Uterus (tissue), 4 donors: Measurements from ENCODE around the gene SGPL1. TPM values are rescaled to one million over a fixed set of nuclear protein-coding genes. Genes with fewer than 3 reads are reported as not detected.
"Not testable (repeated sequence)": the region's sequence is repeated elsewhere in the genome, so short reads cannot be mapped to it uniquely, and the experiment has no call there.

Source experiments
- DNase-seq, 2 donors: peaks; one replicate each; pipeline ENCODE4 v3.0.0-alpha.2; 2019 to 2020
- H3K27ac ChIP-seq, 2 donors: fragments of 200-600 bp; sonication (generic); 1 replicate in 1 of 2; 2 replicates in 1 of 2; pipeline ENCODE4 v1.5.1; 2016 to 2018
- H3K27me3 ChIP-seq, 2 donors: fragments of 200-600 bp; sonication (generic); one replicate each; pipeline ENCODE4 v1.5.1; 2018 to 2019; ENCODE audit warnings: control low read depth in 1 of 2
- H3K36me3 ChIP-seq, 2 donors: fragments of 200-600 bp; sonication (generic); one replicate each; pipeline ENCODE4 v1.5.1; 2019; ENCODE audit warnings: control low read depth in 1 of 2
- H3K4me1 ChIP-seq, 2 donors: fragments of 200-600 bp; sonication (generic); one replicate each; pipeline ENCODE4 v1.5.1; 2018 to 2019; ENCODE audit warnings: control low read depth in 1 of 2
- H3K4me3 ChIP-seq, 2 donors: fragments of 200-600 bp; sonication (generic); 1 replicate in 1 of 2; 2 replicates in 1 of 2; pipeline ENCODE4 v1.5.1; 2018 to 2019; ENCODE audit warnings: mild to moderate bottlenecking in 1 of 2
- H3K9me3 ChIP-seq, 2 donors: fragments of 200-600 bp; sonication (generic); one replicate each; pipeline ENCODE4 v1.5.1; 2019; ENCODE audit warnings: control low read depth in 1 of 2
- CTCF ChIP-seq, 4 experiments: fragments of 200-600 bp in 2 of 4; fragments of 450-650 bp in 2 of 4; sonication (generic) in 2 of 4; IDR thresholded peaks; one replicate each; pipeline ENCODE4 v1.5.1; 2016 to 2019; ENCODE audit warnings: antibody characterized with exemption in 4 of 4, mild to moderate bottlenecking in 2 of 4, moderate library complexity in 1 of 4
- POLR2A ChIP-seq, 2 donors: fragments of 450-650 bp; IDR thresholded peaks; one replicate each; pipeline ENCODE4 v1.6.1; 2016; ENCODE audit warnings: antibody characterized with exemption in 2 of 2, mild to moderate bottlenecking in 1 of 2, moderate library complexity in 1 of 2
- intact Hi-C: fragments of 100-400 bp; cut with DNase I; formaldehyde crosslinking; loops from one replicate; pipeline ENCODE4 v1.15.1; 2023; ENCODE audit warnings: low total_unique reads
- total RNA-seq, 4 donors: library from RNA; depleted of rRNA in 3 of 4; stranded (reverse); fragments of >200 nt in 3 of 4; gene quantifications; one replicate each; pipeline versions ENCODE4 v1.1.0 to v1.2.4, GENCODE V29; 2014 to 2023
- donor health status: DM: yes; HTN: yes; CAD: no.

Gene SGPL1
- total RNA-seq: 10 to 100 TPM; 13.3 to 59.7 (median 27.3) TPM

GRCh38 chr10:70815504-70816219 lies at the start of gene SGPL1:
Gene SGPL1 (plus strand): TSS chr10:70815948. CDS start chr10:70816854, 906 bp downstream.
- peak within 1 kb of the TSS; percentile 90 to 97 for H3K27ac ChIP-seq
- H3K27me3 ChIP-seq: no peaks in the 10 kb centered on the region
- peaks cover 0 to 6% of the 10 kb centered on the region in 2 donors for H3K4me1 ChIP-seq
- TF ChIP-seq CTCF (IDR thresholded peaks at IDR 0.05) (peak; percentile 90 to 100 (median 100)), POLR2A (IDR thresholded peaks at IDR 0.05) (peak; percentile 44 to 77)
- H3K4me3 ChIP-seq: peak within 1 kb of the TSS; percentile 56 to 87
- no peaks in the 10 kb centered on the region for H3K36me3 ChIP-seq
- peak; percentile 80 to 87 for DNase-seq
- H3K9me3 ChIP-seq: no peaks in the 10 kb centered on the region
- intact Hi-C loops: loop anchor here (5.0 kb wide), 1 partner anchor 67 kb away; no protein-coding TSS in a partner anchor

GRCh38 chr10:70768026-70768685 lies 47.6 kb upstream of the SGPL1 start:
- H3K4me3 ChIP-seq, H3K27ac ChIP-seq, intact Hi-C loops, H3K27me3 ChIP-seq, H3K4me1 ChIP-seq, H3K9me3 ChIP-seq, H3K36me3 ChIP-seq: not testable (repeated sequence)
- peak in 1 of 2 donors; percentile 3 for DNase-seq

GRCh38 chr10:70769121-70769520 lies 46.6 kb upstream of the SGPL1 start:
- Histone ChIP-seq H3K4me3 (no peak overlapping the region), H3K27ac (no peak overlapping the region), H3K4me1 (no peaks in the 10 kb centered on the region), H3K36me3 (no peaks in the 10 kb centered on the region), H3K9me3 (no peaks in the 10 kb centered on the region), H3K27me3 (no peaks in the 10 kb centered on the region)
- DNase-seq: no peak
- intact Hi-C loops: no loop called here
- TF ChIP-seq POLR2A (IDR thresholded peaks at IDR 0.05): no peak
- TF ChIP-seq CTCF (IDR thresholded peaks at IDR 0.05): no peak

GRCh38 chr10:70770001-70770400 lies 45.7 kb upstream of the SGPL1 start:
- intact Hi-C loops: no loop called here
- H3K4me3 ChIP-seq: no peak overlapping the region
- TF ChIP-seq POLR2A (IDR thresholded peaks at IDR 0.05): no peak
- TF ChIP-seq CTCF (IDR thresholded peaks at IDR 0.05): no peak
- no peaks in the 10 kb centered on the region for H3K9me3 ChIP-seq
- no peaks in the 10 kb centered on the region for H3K27me3 ChIP-seq
- H3K36me3 ChIP-seq: no peaks in the 10 kb centered on the region
- no peaks in the 10 kb centered on the region for H3K4me1 ChIP-seq
- H3K27ac ChIP-seq: no peak overlapping the region
- DNase-seq: no peak

- DNase-seq, intact Hi-C loops: not testable (repeated sequence)
Observed at GRCh38 chr10:70770516-70770915, 45.2 kb upstream of the SGPL1 start.

More at GRCh38 chr10:70770516-70770915, 45.2 kb upstream of the SGPL1 start:
- H3K27ac ChIP-seq, H3K9me3 ChIP-seq, H3K36me3 ChIP-seq, H3K27me3 ChIP-seq, H3K4me1 ChIP-seq, H3K4me3 ChIP-seq: not testable (repeated sequence)
